Tibial artery (tissue), 4 donors: ENCODE results near the gene FAXC.

Experiments used
- DNase-seq, 2 donors: peaks; one replicate each; pipeline ENCODE4 v3.0.0-alpha.2; 2019
- H3K27ac ChIP-seq, 2 donors: fragments of 200-600 bp; sonication (generic) in 1 of 2; 1 replicate in 1 of 2; 2 replicates in 1 of 2; pipeline ENCODE4 v1.5.1; 2018 to 2019; ENCODE audit warnings: mild to moderate bottlenecking in 1 of 2
- H3K27me3 ChIP-seq, 2 donors: fragments of 200-600 bp; sonication (generic) in 1 of 2; one replicate each; pipeline versions ENCODE4 v1.5.1 to v1.6.0; 2016 to 2019
- H3K36me3 ChIP-seq, 3 donors: fragments of 200-600 bp; sonication (generic) in 2 of 3; one replicate each; pipeline ENCODE4 v1.5.1; 2016 to 2019; ENCODE audit warnings: mild to moderate bottlenecking in 2 of 3
- H3K4me1 ChIP-seq, 4 donors: fragments of 200-600 bp; sonication (generic) in 2 of 4; 1 replicate in 3 of 4; 2 replicates in 1 of 4; pipeline ENCODE4 v1.5.1; 2016 to 2019
- H3K4me3 ChIP-seq, 2 donors: fragments of 200-600 bp; sonication (generic) in 1 of 2; 1 replicate in 1 of 2; 2 replicates in 1 of 2; pipeline ENCODE4 v1.5.1; 2018 to 2019; ENCODE audit warnings: mild to moderate bottlenecking in 2 of 2
- H3K9me3 ChIP-seq, 3 donors: fragments of 200-600 bp; sonication (generic) in 1 of 3; one replicate each; pipeline ENCODE4 v1.5.1; 2016 to 2019
- CTCF ChIP-seq, 2 experiments: fragments of 200-600 bp in 1 of 2; fragments of 450-650 bp in 1 of 2; IDR thresholded peaks; one replicate each; pipeline ENCODE4 v1.5.1; 2017 to 2019; ENCODE audit warnings: antibody characterized with exemption in 2 of 2, mild to moderate bottlenecking in 1 of 2, moderate library complexity in 1 of 2
- intact Hi-C: fragments of 100-400 bp; cut with DNase I; formaldehyde crosslinking; loops from one replicate; pipeline ENCODE4 v1.15.0; 2023; ENCODE audit warnings: low total_unique reads

FAXC gene

GRCh38 chr6:99308788-99309187 lies 40.7 kb downstream of the FAXC start:
- Histone ChIP-seq H3K9me3 (no peaks in the 10 kb centered on the region), H3K27ac (no peak overlapping the region), H3K36me3 (peaks cover 0 to 28% (median 0%) of the 10 kb centered on the region in 3 donors), H3K27me3 (no peaks in the 10 kb centered on the region), H3K4me1 (no peaks in the 10 kb centered on the region), H3K4me3 (no peak overlapping the region)
- no peak for TF ChIP-seq CTCF (IDR thresholded peaks at IDR 0.05)
- DNase-seq: no peak
- intact Hi-C loops: no loop called here

GRCh38 chr6:99307295-99307907 lies 42.1 kb downstream of the FAXC start:
- intact Hi-C loops: no loop called here

GRCh38 chr6:99306341-99306740 lies 43.1 kb downstream of the FAXC start:
- TF ChIP-seq CTCF (IDR thresholded peaks at IDR 0.05): no peak
- no peak overlapping the region for H3K27ac ChIP-seq
- H3K36me3 ChIP-seq: peaks cover 0 to 34% (median 0%) of the 10 kb centered on the region in 3 donors
- no peaks in the 10 kb centered on the region for H3K27me3 ChIP-seq
- intact Hi-C loops: no loop called here
- H3K4me1 ChIP-seq: no peaks in the 10 kb centered on the region
- H3K4me3 ChIP-seq: no peak overlapping the region
- H3K9me3 ChIP-seq: no peaks in the 10 kb centered on the region
- DNase-seq: no peak

More at GRCh38 chr6:99307295-99307907, 42.1 kb downstream of the FAXC start:
- no peaks in the 10 kb centered on the region for H3K27me3 ChIP-seq
- TF ChIP-seq CTCF (IDR thresholded peaks at IDR 0.05): no peak
- H3K4me3 ChIP-seq: no peak overlapping the region
- no peak overlapping the region for H3K27ac ChIP-seq
- peaks cover 0 to 28% (median 0%) of the 10 kb centered on the region in 3 donors for H3K36me3 ChIP-seq
- H3K4me1 ChIP-seq: no peaks in the 10 kb centered on the region
- H3K9me3 ChIP-seq: no peaks in the 10 kb centered on the region
- no peak for DNase-seq

GRCh38 chr6:99305021-99305554 lies 44.4 kb downstream of the FAXC start:
- Histone ChIP-seq H3K36me3 (peaks cover 0 to 26% (median 8%) of the 10 kb centered on the region in 3 donors), H3K4me3 (no peak overlapping the region), H3K4me1 (no peaks in the 10 kb centered on the region), H3K27me3 (no peaks in the 10 kb centered on the region), H3K27ac (no peak overlapping the region), H3K9me3 (no peaks in the 10 kb centered on the region)
- intact Hi-C loops: no loop called here
- TF ChIP-seq CTCF (IDR thresholded peaks at IDR 0.05): no peak
- no peak for DNase-seq

GRCh38 chr6:99297415-99297814 lies 52.1 kb downstream of the FAXC start:
- no peak for DNase-seq
- no peak for TF ChIP-seq CTCF (IDR thresholded peaks at IDR 0.05)

More at GRCh38 chr6:99297415-99297814, 52.1 kb downstream of the FAXC start:
- H3K9me3 ChIP-seq: no peaks in the 10 kb centered on the region
- H3K27ac ChIP-seq: no peak overlapping the region
- H3K4me1 ChIP-seq: no peaks in the 10 kb centered on the region
- no peaks in the 10 kb centered on the region for H3K27me3 ChIP-seq
- H3K36me3 ChIP-seq: peaks cover 0 to 8% (median 6%) of the 10 kb centered on the region in 3 donors
- H3K4me3 ChIP-seq: no peak overlapping the region
- intact Hi-C loops: no loop called here
